CD8-positive, alpha-beta memory T cell (primary cell): ENCODE data around the gene KAT7. TPM values are rescaled to one million over a fixed set of nuclear protein-coding genes. Genes with fewer than 3 reads are reported as not detected.

ENCODE experiments used
- polyA plus RNA-seq: library from polyadenylated mRNA; unstranded; fragments of 300-500 nt; fragmentation: Illumina TruSeq; gene quantifications from one replicate; pipeline ENCODE4 v1.2.3, GENCODE V29; 2021
- total RNA-seq, 2 experiments: library from RNA; stranded (reverse); gene quantifications; one replicate each; pipeline ENCODE4 v1.2.3, GENCODE V29; 2021

KAT7 gene
- total and polyA plus RNA-seq, 3 experiments from 2014 or later = 58.1 to 75.8 (median 66.1) TPM

Other genes starting within 250 kb of the KAT7 start
- under 1 TPM; 0.31 to 0.44 TPM for gene NXPH3, start 212.8 kb upstream of the KAT7 start, total RNA-seq
- not detected for gene NXPH3, start 212.8 kb upstream of the KAT7 start, polyA plus RNA-seq
- 10 to 100 TPM; 74.8 to 75.1 TPM for gene SPOP, start 110.6 kb upstream of the KAT7 start, total RNA-seq
- gene SPOP, start 110.6 kb upstream of the KAT7 start, polyA plus RNA-seq = 101 TPM
- 10 to 100 TPM; 82.8 to 88.9 TPM for gene SLC35B1, start 80.7 kb upstream of the KAT7 start, total RNA-seq
- gene SLC35B1, start 80.7 kb upstream of the KAT7 start, polyA plus RNA-seq = 34.6 TPM
- gene FAM117A, start 24.6 kb upstream of the KAT7 start, total RNA-seq = 10 to 100 TPM; 21.8 to 24.8 TPM
- 85.0 TPM for gene FAM117A, start 24.6 kb upstream of the KAT7 start, polyA plus RNA-seq
- not detected for gene TAC4, start 59.4 kb downstream of the KAT7 start, total RNA-seq
- not detected for gene TAC4, start 59.4 kb downstream of the KAT7 start, polyA plus RNA-seq
- under 1 TPM; 0.58 to 0.88 TPM for gene DLX4, start 180.5 kb downstream of the KAT7 start, total RNA-seq
- gene DLX4, start 180.5 kb downstream of the KAT7 start, polyA plus RNA-seq = not detected
- under 1 TPM in 1 of 2 experiments, not detected in 1; 0.15 TPM for gene DLX3, start 206.5 kb downstream of the KAT7 start, total RNA-seq
- not detected for gene DLX3, start 206.5 kb downstream of the KAT7 start, polyA plus RNA-seq